HT-29 (cell line): Measurements from ENCODE around the gene KRT6C. TPM values are rescaled to one million over a fixed set of nuclear protein-coding genes. Genes with fewer than 3 reads are reported as not detected.
"Not testable (repeated sequence)": the region's sequence is repeated elsewhere in the genome, so short reads cannot be mapped to it uniquely, and the experiment has no call there.

Experiments
- DNase-seq: peaks from one replicate; pipeline ENCODE4 v3.0.0-alpha.2; 2015; ENCODE audit warnings: low spot score
- total RNA-seq: library from RNA; depleted of rRNA; stranded (reverse); fragments of >200 nt; shearing (Covaris generic); gene quantifications from 2 replicates; pipeline ENCODE4 v1.2.3, GENCODE V29; 2014

KRT6C gene
- total RNA-seq, 1 experiment from 2014 or later = not detected

- DNase-seq = no peak
These were observed 26.4 kb upstream of the KRT6C start for GRCh38 chr12:52499806-52500560.

DNA sequence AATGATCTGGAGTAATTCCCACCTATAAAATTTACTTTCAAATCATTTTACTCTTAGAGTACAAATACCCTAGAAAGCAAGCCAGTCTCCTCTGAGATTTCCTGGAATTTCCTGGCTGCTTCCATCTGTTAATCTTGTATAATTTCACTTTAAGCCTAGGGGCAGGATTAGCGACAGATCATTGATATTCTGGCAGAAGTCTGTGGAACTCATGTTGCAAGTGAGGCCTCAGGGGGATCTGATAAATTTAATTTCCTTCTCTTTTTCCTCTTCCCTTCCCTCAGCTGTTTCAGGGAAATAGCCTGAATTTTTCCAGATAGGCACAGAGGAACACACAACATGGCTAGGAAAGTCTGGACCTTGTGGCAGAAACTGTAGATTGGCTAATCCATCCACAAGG, 25.3 kb upstream of the KRT6C start:
- DNase-seq = no peak

DNA sequence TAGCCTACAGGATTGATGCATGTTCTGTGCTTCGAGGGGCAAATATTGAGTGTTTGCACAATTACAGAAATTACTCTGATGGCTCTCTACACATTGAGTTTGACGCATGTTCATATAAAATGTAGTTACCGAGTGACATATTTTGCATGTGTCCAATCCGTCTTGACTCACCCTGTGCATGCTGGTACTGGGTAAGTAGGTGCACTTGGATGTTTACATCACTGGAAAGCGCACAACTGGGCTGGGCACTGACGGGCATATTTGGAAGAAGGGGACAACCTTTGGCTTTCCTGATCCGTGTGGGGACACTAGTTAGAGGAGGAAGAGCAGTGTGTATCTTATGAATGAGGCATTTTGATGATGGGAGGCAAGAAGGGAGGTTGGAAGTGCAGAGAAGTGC, 24.4 kb upstream of the KRT6C start:
- no peak for DNase-seq

GRCh38 chr12:52496590-52497071, 23.0 kb upstream of the KRT6C start:
- DNase-seq = no peak

DNA sequence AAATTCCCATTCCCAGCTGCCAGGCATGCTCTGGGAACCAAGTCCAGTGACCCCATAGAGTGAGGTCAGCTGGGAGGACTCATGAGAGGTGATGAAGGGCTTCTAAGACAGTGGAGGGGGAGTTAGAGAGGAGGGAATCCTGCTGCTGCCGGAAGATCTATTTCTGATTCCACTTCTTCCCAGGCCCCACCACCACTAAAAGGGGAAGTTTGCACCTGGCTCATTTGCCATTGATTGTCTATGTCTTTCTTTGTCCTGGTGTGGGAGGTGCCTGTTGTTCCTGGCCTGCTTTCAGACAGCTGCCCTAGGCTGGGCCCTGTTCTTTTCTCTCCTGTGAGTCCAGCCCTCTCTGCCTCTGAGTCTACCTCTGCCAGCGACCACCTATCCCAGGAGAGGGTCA, 22.4 kb upstream of the KRT6C start:
- DNase-seq = no peak

GRCh38 chr12:52495389-52495788, 21.8 kb upstream of the KRT6C start:
- DNase-seq = peak; percentile 36

DNA sequence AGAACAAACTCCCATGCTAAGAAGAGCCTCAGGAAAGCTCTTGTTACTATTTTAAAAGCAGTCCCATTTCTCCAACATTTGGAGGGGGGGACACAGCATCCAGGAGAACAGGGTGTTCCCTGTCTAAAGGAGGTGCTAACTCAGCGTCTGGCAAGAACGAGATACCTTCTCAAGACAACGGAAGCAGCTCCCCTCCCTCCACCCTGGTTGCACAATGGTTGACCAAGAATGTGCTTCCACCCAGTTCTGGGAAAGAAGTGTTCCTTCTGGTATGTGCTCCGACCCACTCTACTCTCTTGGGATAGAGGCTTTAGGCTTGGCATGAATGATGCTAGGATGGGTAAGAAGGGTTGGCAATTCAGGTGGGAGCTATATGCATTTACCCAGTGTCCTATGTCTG, 20.9 kb upstream of the KRT6C start:
- DNase-seq = no peak

- DNase-seq = no peak
These were observed 20.5 kb upstream of the KRT6C start for GRCh38 chr12:52494100-52494499.

- DNase-seq = no peak
These were observed 19.6 kb upstream of the KRT6C start, which contains the start of gene KRT6A for GRCh38 chr12:52493172-52493571. Gene KRT6A, minus strand, starts transcription at chr12:52493257. Its CDS starts 69 bp downstream, at chr12:52493188.

- DNase-seq = not testable (repeated sequence)
These were observed 18.8 kb upstream of the KRT6C start for GRCh38 chr12:52492405-52492804.

DNA sequence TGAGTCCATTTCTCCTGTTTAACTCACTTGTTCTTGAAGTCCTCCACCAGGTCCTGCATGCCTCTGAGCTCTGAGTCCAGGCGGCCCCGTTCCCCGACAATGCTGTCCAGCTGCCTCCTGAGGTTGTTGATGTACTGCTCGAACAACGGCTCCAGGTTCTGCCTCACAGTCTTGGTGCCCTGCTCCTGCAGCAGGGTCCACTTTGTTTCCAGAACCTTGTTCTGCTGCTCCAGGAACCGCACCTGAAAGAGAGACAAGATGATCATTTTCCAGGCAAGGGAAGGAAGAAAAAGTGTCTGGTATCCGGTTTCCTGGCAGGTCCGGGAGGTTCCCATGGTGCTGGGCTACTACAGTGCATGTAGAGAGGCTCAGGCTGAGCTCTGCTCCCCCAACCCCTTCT, 17.9 kb upstream of the KRT6C start:
- not testable (repeated sequence) for DNase-seq

DNA sequence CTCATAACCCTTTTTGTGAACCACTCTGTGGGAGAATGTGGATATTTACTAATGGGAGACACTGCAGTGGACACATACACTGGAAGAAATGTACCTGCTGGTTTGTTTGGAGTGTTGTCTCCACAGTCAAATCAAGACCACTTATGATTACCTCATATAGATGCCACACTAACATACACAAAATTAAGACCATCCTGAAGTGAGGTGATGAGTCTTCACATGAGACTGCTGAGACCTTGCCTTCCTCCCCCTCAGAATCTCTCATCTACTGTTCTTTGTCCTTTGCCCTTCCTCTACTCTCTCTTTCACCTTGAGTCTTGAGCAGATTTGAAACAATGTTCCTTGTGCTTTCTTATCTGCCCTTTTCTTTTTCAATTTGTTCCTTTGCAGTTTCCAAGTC, 15.1 kb upstream of the KRT6C start:
- no peak for DNase-seq

DNA sequence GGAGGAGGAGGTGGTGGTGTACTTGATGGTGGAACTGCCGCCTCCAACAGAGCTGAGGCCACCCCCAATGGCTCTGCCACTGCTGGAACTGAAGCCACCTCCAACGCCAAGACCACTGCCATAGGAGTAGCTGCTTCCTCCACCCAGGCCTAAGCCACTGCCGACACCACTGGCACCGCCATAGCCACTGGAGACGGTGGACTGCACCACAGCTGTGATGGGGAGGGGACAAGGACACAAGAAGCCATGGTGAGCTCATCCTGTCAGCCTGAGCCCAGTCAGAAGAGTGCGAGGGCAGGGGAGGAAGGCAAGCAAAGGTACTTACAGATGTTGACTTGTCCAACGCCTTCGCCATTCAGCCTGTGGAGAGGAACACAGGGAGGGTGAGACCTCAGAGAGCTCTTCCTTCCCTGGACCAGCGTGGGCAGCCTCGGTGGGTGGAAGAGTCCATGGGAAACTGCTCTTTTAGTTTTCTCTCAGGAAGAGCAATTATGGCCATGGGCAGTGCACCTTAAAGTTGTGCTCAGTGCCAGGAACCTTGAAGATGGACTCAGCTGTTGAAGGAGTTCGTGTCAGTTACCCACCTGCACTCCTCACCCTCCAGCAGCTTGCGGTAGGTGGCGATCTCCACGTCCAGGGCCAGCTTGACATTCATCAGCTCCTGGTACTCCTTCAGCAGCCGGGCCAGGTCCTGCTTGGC, 14.3 kb upstream of the KRT6C start:
- not testable (repeated sequence) for DNase-seq

GRCh38 chr12:52487211-52487610, 13.6 kb upstream of the KRT6C start:
- DNase-seq = no peak

GRCh38 chr12:52486166-52487105, 12.8 kb upstream of the KRT6C start:
- no peak for DNase-seq

- DNase-seq = no peak
These were observed 6.5 kb upstream of the KRT6C start for GRCh38 chr12:52480073-52480472.

- DNase-seq = no peak
These were observed 4.0 kb upstream of the KRT6C start for GRCh38 chr12:52477651-52478050.

DNA sequence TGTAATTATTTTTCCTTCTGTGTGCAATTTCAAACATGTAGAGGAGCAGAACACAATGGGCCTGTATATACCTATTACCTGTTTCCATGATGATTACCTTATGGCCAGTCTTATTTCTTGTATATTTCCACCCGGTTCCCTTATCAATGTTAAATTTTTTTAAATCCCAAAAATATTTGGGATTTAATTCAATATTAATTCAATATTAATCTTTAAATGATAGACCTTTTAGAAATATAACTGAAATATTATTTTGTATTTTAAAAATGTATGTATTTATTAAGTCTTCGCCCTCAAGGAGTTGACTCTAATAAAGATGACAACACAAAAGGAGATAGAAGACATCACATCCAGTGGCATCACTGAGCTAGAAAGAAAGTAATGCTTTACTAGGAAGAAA, 607 bp upstream of the KRT6C start:
- DNase-seq = no peak

GRCh38 chr12:52469853-52470252, 3.8 kb downstream of the KRT6C start:
- DNase-seq = no peak

GRCh38 chr12:52464897-52465296, 8.7 kb downstream of the KRT6C start:
- no peak for DNase-seq

DNA sequence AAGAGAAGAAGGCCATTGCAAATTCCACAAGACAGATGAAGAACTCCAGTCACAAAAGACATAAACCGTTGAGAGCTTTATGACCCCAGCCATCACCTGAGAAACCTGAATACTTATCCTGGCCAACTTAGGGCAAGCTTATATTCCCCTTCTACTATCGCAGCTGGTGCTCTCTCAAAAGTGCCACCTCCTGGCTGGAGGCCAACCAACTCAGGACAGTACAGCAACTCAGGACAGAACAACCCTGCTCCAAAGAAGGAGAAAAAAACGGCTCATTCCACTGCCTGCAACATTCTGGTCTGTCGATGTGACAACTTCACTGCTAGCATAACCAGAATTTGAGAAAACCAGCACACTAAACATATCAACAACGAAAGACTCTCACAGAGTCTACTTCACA, 11.9 kb downstream of the KRT6C start:
- no peak for DNase-seq

GRCh38 chr12:52458861-52459260, 14.7 kb downstream of the KRT6C start:
- no peak for DNase-seq
